ENCODE results near the gene CEMIP. TPM values are rescaled to one million over a fixed set of nuclear protein-coding genes. Genes with fewer than 3 reads are reported as not detected.

Gene CEMIP
- total RNA-seq, 1 experiment from 2014 or later: 3.5 TPM

GRCh38 chr15:80745888-80746287 lies 33.3 kb upstream of the CEMIP start:
- RAD21 ChIA-PET (ENCODE audit: low non-redundant PET in 1 of 2, low total read pairs in 2 of 2, uncharacterized antibody in 2 of 2, unreplicated experiment in 2 of 2): no interaction called here
- no peaks in the 10 kb centered on the region for H3K9me2 ChIP-seq (ENCODE audit: insufficient read depth)
- no peak for DNase-seq (ENCODE audit: low read depth, low spot score)
- H3K9ac ChIP-seq (ENCODE audit: low read length): no peak overlapping the region
- H3K4me3 ChIP-seq (replicated peaks in 1 of 2; ENCODE audit: low read depth in 1 of 2, low read length in 2 of 2): no peak overlapping the region
- H3K79me2 ChIP-seq (ENCODE audit: insufficient read depth, low read length): peaks cover 67% of the 10 kb centered on the region
- TF ChIP-seq RAD21 (IDR thresholded peaks at IDR 0.05; ENCODE audit: low read depth): no peak
- TF ChIP-seq JUND (IDR thresholded peaks at IDR 0.05): no peak
- no peak for TF ChIP-seq SRF (IDR thresholded peaks at IDR 0.05; ENCODE audit: low read depth)
- TF ChIP-seq, protein P1, sequence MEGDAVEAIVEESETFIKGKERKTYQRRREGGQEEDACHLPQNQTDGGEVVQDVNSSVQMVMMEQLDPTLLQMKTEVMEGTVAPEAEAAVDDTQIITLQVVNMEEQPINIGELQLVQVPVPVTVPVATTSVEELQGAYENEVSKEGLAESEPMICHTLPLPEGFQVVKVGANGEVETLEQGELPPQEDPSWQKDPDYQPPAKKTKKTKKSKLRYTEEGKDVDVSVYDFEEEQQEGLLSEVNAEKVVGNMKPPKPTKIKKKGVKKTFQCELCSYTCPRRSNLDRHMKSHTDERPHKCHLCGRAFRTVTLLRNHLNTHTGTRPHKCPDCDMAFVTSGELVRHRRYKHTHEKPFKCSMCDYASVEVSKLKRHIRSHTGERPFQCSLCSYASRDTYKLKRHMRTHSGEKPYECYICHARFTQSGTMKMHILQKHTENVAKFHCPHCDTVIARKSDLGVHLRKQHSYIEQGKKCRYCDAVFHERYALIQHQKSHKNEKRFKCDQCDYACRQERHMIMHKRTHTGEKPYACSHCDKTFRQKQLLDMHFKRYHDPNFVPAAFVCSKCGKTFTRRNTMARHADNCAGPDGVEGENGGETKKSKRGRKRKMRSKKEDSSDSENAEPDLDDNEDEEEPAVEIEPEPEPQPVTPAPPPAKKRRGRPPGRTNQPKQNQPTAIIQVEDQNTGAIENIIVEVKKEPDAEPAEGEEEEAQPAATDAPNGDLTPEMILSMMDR (IDR thresholded peaks at IDR 0.05 in 2 of 3, conservative IDR thresholded peaks at IDR 0.05 in 1 of 3; ENCODE audit: borderline replicate concordance in 1 of 3, insufficient read depth in 1 of 3, low read depth in 2 of 3, low read length in 2 of 3): no peak
- no peak for TF ChIP-seq YY1 (IDR thresholded peaks at IDR 0.05; ENCODE audit: extremely low read depth, insufficient replicate concordance, low read depth, low read length)
- no peak for TF ChIP-seq EZH2phosphoT487 (IDR thresholded peaks at IDR 0.05; ENCODE audit: borderline replicate concordance)
- TF ChIP-seq CBX3 (IDR thresholded peaks at IDR 0.05; ENCODE audit: low read depth): no peak
- no peak for TF ChIP-seq REST (IDR thresholded peaks at IDR 0.05; ENCODE audit: low read depth)
- TF ChIP-seq TCF7L2 (IDR thresholded peaks at IDR 0.05; ENCODE audit: borderline replicate concordance, extremely low read depth, insufficient read depth, insufficient read length): no peak
- TF ChIP-seq ATF3 (IDR thresholded peaks at IDR 0.05): no peak
- no peaks in the 10 kb centered on the region for H3K4me1 ChIP-seq (ENCODE audit: control insufficient read depth in 1 of 2, insufficient read depth in 2 of 2, low read length in 2 of 2)
- no peaks in the 10 kb centered on the region; the same call in 1 of the 2 replicates for H4K20me1 ChIP-seq (ENCODE audit: insufficient read depth)
- intact Hi-C loops (cut with micrococcal nuclease): no loop called here
- CTCF ChIA-PET: no interaction called here
- BruUV-seq (replicated peaks): no TSS peak
- ATAC-seq: no peak
- no peak overlapping the region for H2AFZ ChIP-seq (ENCODE audit: low read depth, low read length, poor library complexity, severe bottlenecking)
- H3K36me3 ChIP-seq (ENCODE audit: control insufficient read depth in 1 of 2, insufficient read depth in 2 of 2, low read length in 2 of 2): peaks cover 4% of the 10 kb centered on the region in 2 experiments; a peak in 2 of 4 replicates
- no peaks in the 10 kb centered on the region for H3K27me3 ChIP-seq (ENCODE audit: insufficient read depth, low read length)
- no peak overlapping the region for H3K4me2 ChIP-seq (ENCODE audit: low read length)
- H3K27ac ChIP-seq (ENCODE audit: low read depth, low read length): no peak overlapping the region
- no peaks in the 10 kb centered on the region for H3K9me3 ChIP-seq (ENCODE audit: control insufficient read depth in 1 of 2, insufficient read depth in 1 of 2, low read depth in 1 of 2, low read length in 2 of 2)
- POLR2A ChIA-PET: no interaction called here

Measured in HCT116 (cell line).